Measurements from ENCODE around the gene PHACTR1. TPM values are rescaled to one million over a fixed set of nuclear protein-coding genes. Genes with fewer than 3 reads are reported as not detected.

Gene PHACTR1
- total and polyA plus RNA-seq, 12 donors = 0.77 to 16.0 (median 3.5) TPM

GRCh38 chr6:13142611-13143010, 426.0 kb downstream of the PHACTR1 start:
- no peaks in the 10 kb centered on the region for H3K27me3 ChIP-seq
- no peaks in the 10 kb centered on the region for H3K4me1 ChIP-seq (replicated peaks in 1 of 2)
- no peak overlapping the region for H3K4me3 ChIP-seq
- intact Hi-C loops (cut with DNase I) = no loop called here
- TF ChIP-seq POLR2A (IDR thresholded peaks at IDR 0.05) (no peak), CTCF (IDR thresholded peaks at IDR 0.05) (no peak)
- H3K36me3 ChIP-seq (replicated peaks in 1 of 2) = no peaks in the 10 kb centered on the region
- DNase-seq = no peak
- WGBS, 4 donors = 79 to 85% (median 82%) methylated on average over 3 of the region's 3 CpGs
- no peaks in the 10 kb centered on the region for H3K9me3 ChIP-seq (replicated peaks in 1 of 3)
- H3K27ac ChIP-seq = no peak overlapping the region

DNA sequence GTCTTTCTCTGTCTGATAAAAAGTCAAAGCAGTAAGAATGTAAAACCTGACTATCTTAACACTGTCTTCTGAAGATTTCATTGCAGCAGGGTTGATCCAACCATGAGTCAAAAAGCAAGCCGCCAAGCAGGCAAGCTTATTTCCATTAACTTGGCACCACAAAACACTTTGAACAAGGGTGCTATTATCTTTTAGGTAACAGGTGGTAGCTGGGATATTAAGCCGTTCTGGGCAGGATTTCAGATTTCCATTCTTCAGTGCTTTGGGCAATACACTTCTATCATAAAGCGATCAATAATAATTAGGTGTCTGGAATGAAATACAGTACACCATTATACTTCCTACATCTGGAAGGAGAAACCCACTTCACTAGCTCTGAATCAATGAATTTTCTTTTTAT, 429.9 kb downstream of the PHACTR1 start:
- Histone ChIP-seq H3K9me3 (replicated peaks in 1 of 3) (no peaks in the 10 kb centered on the region), H3K27ac (no peak overlapping the region), H3K4me1 (replicated peaks in 1 of 2) (no peaks in the 10 kb centered on the region), H3K4me3 (no peak overlapping the region), H3K36me3 (replicated peaks in 1 of 2) (no peaks in the 10 kb centered on the region), H3K27me3 (no peaks in the 10 kb centered on the region)
- 83 to 93% (median 86%) methylated on average over 3 of the region's 3 CpGs for WGBS, 4 donors
- intact Hi-C loops (cut with DNase I) = no loop called here
- DNase-seq = no peak
- no peak for TF ChIP-seq CTCF (IDR thresholded peaks at IDR 0.05)
- no peak for TF ChIP-seq POLR2A (IDR thresholded peaks at IDR 0.05)

- no peak for TF ChIP-seq CTCF (IDR thresholded peaks at IDR 0.05)
- no peak for TF ChIP-seq POLR2A (IDR thresholded peaks at IDR 0.05)
- 52 to 80% (median 68%) methylated on average over 1 of the region's 1 CpG for WGBS, 4 donors
These were observed 430.8 kb downstream of the PHACTR1 start for GRCh38 chr6:13147376-13147775.

GRCh38 chr6:13147782-13148181, 431.2 kb downstream of the PHACTR1 start:
- Histone ChIP-seq H3K27ac (no peak overlapping the region), H3K4me3 (no peak overlapping the region), H3K9me3 (replicated peaks in 1 of 3) (no peaks in the 10 kb centered on the region), H3K4me1 (replicated peaks in 1 of 2) (no peaks in the 10 kb centered on the region), H3K36me3 (replicated peaks in 1 of 2) (no peaks in the 10 kb centered on the region), H3K27me3 (no peaks in the 10 kb centered on the region)
- 50 to 64% (median 55%) methylated on average over 2 of the region's 2 CpGs for WGBS, 4 donors
- TF ChIP-seq POLR2A (IDR thresholded peaks at IDR 0.05) = no peak
- TF ChIP-seq CTCF (IDR thresholded peaks at IDR 0.05) = no peak
- intact Hi-C loops (cut with DNase I) = no loop called here
- DNase-seq = no peak

More at GRCh38 chr6:13147376-13147775, 430.8 kb downstream of the PHACTR1 start:
- Histone ChIP-seq H3K4me1 (replicated peaks in 1 of 2) (no peaks in the 10 kb centered on the region), H3K9me3 (replicated peaks in 1 of 3) (no peaks in the 10 kb centered on the region), H3K36me3 (replicated peaks in 1 of 2) (no peaks in the 10 kb centered on the region), H3K27ac (no peak overlapping the region), H3K27me3 (no peaks in the 10 kb centered on the region), H3K4me3 (no peak overlapping the region)
- intact Hi-C loops (cut with DNase I) = no loop called here
- DNase-seq = no peak
